NCI-H69 (cell line): ENCODE data around the gene RCL1.

ENCODE experiments used
- DNase-seq: peaks from one replicate; lab custom pipeline; 2025; lab: John Stamatoyannopoulos, UW

The RCL1 gene

DNA sequence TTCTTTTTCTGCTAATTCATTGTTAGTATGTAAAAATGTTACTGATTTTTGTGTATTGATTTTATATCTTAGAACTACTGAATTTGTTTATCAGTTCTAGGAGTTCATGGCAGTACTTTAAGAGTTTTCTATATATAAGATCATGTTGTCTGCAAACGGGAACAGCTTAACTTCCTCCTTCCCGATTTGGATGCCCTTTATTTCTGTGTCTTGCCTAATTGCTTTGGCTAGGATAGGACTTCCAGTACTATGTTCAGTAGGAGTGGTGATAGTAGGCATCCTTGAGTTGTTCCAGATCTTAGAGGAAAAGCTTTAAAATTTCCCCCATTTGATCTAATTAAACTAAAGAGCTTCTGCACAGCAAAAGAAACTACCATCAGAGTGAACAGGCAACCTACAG, 20.1 kb downstream of the RCL1 start:
- no peak for DNase-seq

DNA sequence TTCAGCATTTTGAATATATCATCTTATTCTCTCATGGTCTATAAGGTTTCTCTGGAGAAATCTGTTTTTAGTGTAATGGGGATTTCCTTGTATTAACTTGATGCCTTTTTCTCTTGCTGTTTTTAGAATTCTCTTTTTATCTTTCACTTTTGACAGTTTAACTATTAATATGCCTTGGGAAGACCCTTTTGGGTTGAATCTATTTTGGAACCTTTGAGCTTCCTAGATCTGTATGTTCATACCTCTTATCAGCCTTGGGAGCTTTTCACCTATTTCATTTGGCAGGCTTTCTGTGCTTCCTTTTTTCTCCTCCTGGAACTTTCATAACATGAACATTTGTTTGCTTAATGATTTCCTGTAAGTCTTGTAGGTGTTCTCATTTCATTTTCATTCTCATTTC, 22.2 kb downstream of the RCL1 start:
- no peak for DNase-seq

DNA sequence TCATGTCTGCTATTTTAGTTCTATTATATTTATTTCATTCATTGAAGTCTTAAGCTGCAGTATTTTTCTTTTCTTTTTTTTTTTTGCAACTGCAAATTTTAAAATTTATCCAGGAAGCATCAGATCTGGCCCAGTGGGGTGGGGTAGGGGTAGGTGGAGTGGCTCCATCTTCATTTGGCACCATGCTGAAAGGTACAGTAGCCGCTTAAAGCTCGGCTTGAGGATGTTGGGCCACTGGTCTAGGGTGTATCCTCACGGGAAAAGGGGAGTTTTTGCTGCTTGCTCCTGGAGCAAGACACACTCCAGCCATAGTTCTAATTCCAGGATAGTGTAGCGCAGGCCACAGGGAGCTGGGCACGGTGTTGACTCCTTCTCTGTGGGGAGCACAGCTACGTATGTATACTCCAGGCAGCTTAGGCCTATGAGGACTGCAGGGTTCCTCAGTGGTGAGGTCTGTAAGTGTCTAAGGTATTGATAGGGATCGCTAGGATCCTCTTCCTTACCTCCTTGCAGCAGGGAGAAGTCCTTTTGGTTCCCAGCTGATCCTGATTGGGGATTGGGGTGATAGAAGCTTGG, 22.7 kb downstream of the RCL1 start:
- no peak for DNase-seq

DNA sequence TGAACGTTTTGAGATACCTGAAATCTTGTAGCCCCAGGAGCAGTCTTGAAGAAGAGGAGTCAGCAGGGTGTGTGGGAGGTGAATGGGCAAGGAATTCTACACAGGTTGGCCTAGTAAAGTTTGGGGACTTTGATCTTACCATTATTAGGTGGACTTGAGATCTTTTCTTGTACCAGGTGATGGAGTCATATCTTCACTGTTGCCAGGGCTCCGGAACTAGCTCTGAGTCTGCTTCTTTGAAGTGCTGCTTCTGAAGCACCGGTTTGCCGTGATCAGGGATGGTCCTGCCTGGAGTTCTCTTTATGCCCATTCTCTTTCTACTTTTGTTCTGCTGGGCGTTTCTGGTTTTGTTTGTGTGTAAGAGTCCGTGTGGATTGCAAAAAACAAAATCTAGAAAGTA, 27.4 kb downstream of the RCL1 start:
- no peak for DNase-seq

DNA sequence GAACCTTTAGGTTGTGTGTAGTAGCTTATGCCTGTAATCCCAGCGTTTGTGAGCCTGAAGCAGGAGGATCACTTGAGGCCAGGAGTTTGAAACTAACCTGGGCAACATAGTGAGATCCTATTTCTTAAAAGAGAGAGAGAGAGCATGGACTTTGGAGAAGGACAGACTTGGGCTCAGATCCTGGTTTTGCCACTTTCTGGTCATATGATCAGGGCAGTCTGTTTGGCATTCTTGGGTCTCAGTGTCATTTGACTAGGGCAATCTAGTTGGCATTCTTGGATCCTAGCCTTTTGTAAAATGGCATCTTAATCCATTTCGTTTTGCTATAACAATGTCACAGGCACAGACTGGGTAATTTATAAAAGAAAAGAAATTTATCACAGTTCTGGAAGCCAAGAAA, 28.4 kb downstream of the RCL1 start:
- no peak for DNase-seq

DNA sequence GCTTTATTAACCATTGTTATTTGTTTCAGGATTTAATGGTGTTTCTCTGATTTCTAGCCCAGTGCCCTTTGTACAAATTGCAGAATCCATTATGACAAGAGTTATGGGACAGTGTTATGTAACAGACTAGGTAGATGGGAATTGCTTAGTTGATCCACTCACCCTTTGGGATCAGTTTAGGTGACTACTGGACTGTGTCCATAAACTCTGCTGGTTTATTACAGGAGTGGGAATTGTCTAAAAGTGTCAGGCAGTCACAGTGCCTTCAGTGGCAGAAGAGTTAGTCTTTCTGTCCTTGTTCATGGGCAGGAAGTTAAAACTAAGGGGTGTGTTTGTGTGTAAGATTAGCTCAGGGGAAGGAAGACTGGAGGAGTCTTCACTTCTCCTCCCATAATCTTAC, 29.3 kb downstream of the RCL1 start:
- no peak for DNase-seq

DNA sequence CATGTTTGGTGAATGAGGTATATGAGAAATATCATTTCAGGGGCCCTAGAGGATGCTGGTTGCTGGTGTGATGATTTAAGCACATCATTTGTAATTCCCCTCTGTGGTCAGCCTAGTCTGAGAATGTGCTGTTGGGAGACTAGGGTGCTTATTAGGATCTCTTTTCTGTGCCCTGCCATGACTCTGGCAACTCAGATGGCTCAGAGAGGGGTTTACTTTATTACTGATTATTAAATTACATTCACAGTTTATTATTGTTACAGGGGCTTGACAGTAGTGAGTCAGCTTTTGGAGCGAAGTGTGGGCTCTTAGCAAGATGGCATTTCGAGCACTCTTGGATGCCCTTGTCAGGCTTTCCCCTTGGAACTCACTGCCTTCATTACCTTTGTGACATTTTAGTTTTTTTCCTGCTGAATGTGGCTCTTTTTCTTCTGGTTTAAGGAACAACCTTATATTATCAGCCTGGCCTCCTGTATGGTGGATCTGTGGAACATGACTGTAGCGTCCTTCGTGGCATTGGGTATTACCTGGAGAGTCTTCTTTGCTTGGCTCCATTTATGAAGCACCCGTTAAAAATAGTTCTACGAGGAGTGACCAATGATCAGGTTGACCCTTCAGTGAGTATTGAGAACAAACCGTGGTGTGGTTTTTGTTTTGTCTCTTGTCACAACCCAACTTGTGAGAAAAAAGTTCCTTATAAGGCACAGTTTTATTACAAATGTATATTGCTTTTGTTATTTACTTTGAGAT, 33.8 kb downstream of the RCL1 start:
- no peak for DNase-seq

DNA sequence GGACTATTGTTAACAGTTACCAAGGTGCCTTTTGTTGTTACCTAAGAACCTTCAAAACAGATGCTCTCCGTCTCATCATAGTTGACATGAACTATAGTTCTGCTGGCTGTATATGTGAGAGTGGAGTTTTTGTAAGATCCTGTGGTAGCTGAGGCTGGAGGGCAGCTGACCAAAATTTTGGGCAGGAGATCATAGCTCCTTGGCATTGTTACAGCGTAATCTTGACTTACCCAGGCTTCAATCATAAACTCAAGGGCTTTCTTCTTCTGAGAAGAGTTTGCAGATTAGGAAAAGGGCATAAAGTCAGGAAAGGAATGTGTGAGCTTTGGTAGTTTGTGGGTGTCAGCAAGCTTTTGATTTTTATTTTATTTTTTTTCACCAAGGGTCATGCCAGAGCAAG, 34.5 kb downstream of the RCL1 start:
- no peak for DNase-seq

DNA sequence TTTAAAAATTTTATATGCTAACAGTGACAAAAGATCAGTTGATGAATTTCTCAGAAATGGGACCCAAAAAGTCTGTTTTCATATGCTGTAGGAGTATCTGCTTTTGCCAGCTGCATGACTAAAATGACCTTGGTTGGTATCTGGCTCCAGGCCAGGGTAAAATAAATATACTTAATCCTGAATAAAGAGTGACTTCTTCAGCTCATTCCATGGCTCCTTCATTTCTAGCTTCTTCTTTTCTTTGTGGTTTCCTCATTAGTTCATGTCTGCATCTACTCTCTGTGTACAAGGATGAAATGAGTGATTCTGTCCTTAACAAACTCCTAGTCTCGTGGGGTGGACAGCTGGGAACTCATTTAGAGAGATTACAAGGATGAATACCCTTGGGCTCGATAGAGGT, 36.0 kb downstream of the RCL1 start:
- peak; percentile 28 for DNase-seq

DNA sequence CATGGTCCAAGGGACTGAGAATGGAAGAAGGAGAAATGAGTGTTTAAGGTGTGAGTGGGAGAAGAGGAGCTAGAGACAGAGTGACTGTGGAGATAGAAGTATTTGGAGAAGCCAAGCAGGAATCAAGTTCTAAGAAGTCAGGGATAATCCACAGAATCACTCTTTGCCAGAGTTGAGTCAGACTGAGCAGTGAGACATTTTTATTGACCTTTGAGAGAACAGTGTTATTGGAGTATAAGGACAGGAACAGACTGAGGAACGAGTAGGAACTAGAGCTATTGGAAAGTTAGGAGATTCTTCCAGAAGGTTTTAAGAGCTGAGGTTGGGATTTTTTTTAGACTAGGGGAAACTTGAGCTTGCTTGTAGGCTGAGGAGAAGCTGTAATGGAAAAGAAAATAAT, 37.2 kb downstream of the RCL1 start:
- DNase-seq = no peak

DNA sequence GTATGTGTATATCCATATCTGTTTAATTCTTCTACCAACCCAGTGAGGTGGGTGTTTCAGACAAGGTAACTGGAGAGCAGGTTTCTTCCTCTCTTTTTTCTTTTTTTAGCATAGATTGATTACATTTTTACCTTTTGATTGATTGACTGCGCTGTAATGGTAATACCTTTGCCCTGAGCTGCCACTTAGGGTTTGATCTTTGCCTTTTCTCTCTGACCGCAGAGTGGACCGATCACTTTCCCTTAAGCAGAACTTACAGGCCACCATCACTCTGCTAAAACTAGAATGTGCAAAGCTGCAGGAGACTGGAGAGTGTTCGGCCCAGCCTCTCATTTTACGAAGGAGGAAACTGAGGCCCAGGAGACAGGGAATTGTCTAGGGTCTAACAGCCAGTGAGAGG, 38.0 kb downstream of the RCL1 start:
- DNase-seq = no peak

DNA sequence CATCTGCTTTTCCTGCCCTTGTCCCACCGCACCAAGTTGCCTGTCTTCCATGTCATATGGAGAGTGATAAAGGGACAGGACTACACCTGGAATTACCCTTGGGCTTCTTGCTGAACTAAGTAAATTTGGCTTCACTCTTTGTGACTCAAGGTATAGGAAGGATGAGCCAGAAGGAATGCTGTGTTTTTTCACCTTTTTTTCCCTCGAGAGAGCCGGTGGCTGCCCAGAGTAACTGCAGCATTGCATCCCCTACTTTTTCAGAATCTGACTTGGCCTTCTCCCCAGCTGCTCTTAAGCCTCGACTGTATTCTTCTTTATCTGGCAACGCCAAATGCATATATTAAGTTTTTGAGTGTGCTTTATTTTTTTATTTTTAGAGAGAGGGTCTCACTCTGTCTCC, 38.4 kb downstream of the RCL1 start:
- DNase-seq = no peak

DNA sequence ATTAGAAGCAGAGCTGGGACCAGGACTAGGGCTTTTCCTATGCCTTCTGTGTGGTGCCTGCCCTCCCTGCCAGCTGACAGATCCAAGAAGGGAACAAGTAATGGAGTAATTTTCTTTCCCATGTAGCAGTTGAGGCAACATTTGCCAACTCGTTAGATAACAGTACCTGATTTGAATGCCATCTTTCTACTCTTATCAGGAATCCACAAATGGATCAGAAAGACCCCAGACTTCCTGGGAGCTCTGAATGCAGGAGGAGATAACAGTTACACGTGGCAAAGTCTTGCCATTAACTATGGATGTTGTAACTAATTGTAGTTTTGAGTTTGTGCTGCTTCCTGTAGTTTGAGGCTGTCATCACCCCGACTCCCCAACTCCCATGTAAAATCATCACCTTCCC, 39.2 kb downstream of the RCL1 start:
- DNase-seq = no peak

DNA sequence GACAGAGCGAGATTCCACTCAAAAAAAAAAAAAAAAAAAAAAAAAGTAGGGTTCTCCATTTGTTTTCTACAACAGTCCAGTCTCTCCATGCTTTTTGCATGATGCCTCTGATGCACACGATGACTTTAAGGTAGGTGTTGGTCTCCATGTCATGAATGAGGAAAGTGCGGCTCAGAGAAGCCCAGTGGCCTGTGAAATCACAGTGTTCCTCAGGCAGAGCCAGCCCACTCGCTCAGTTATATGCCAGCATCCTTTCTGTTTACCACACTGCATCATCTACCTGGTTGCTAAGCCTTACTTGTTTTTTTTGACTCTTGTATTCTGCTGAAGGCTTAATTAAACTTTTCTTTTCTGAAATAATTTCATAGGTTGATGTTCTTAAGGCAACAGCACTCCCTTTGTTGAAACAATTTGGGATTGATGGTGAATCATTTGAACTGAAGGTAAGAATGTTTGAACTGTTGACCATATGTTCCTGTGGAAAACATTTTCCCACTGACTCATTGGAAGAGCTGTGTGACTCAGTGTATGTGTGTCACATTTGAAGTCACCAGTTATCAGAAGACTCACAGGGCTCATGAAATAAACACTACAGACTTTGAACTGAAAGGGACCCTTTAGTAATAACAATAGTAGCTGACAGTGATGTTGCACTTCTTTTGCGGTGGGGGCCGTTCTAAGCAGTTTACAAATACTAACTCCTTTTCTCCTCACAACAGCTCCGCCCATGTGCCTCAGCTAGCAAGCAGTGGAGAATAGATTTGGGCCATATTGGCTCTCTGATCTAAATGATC, 40.2 kb downstream of the RCL1 start:
- DNase-seq = no peak

DNA sequence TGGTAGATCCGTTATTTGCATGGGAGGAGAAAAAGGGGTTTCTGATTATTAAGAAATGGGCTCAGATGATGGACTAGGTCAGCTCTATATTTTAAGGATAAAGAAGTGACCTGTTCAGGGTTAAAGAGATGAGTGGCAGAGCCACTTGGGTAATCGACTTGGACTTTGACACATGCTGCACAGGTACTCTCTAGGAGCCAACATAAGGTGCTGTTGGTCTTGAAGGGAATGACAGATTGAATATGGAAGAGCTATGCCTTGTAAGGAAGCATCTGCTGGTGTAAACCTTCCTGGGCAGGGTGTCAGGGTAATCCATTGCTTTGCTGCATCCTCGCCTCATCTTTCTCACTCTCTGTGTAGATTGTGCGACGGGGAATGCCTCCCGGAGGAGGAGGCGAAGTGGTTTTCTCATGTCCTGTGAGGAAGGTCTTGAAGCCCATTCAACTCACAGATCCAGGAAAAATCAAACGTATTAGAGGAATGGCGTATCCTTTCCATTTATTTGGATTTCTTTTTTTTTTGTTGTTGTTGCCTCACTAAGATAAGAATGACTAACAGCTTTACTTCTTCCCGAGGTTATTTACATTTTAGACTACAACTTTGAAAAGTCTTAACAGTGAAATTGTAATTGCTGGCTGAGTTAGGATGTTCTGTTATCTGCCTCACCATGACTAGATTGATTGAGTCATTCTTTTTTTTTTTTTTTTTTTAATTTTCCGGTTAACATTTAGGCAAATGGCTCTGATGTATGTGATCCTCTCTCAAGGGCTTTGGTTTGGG, 41.2 kb downstream of the RCL1 start:
- DNase-seq = no peak

DNA sequence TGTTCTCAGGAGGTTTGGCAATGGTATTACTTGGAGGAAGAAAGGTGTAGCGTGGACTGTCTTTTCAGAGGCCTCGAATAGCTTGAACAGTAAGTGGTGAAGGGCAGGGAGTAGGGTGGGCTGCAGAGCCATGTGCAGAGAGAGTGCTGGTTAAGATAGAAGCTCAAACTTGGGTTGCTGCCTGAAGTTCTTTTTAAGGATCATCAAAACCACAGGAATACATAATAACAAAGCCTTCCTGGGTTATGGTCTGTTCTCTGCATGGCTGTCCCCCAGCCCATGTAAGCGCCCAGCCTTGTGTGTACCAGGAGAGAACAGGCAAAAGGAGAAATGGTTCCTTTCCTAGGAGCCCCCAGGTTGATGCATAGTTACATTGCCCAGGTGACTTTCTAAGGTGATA, 43.9 kb downstream of the RCL1 start:
- no peak for DNase-seq

DNA sequence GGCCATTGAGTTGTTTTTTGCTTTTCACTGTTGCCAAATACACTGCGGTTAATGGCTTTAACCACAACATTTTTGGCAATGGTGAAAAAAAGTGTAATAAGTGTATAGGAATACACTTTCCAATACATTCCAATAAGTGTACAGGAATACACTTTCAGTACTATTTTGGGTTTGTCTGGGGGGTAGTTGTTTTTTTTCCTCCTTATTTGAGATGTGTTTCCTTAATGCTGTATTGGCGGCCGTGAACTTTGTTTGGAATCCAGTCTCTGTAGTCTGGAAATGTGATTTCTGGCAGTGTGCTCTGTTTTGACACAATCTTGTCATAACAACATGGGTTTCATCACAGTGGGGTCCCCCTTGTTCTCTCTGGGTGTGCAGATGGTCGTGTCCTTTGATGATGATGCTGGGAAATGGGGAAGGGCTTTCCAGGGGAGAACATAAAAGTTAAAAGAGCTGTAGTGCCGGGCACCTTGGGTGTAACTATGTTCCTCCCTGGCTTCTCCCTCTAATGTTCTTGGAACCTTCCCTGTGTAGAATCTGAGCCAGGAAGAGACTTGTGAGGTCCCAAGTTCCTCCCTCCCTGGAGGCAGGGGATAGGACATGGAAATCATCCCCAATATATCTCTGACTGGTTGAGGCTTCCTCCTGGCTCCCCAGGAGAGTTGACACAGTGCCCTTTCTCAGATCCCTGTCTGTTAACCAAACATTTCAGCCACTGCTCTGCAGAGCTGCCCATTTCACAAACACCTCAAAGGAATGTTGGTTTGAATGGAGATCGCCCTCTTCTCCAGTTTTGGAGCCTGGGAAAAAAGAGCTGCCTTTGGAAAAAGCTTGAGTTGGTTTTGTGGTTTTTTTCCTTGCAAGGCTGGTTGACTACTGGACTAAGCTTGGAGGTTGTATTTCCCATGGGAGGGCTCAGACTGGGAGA, 44.8 kb downstream of the RCL1 start:
- DNase-seq = no peak

DNA sequence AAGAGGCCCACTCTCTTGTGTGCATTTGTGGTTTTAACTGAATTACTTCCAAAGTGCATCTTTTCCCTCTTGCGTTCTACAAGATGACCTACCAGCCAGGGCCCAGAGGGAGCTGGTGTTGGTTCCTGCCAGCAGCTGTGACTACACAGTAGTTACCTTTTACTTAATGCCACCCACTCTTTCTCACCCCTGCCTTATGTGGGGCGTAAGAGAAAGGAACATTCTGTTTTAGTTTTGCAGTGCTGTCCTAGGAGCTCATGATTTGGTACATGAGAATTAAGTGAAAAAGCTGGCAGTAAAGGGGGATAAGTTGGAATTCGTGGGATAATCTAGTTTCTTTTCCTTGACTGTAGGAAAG, 45.4 kb downstream of the RCL1 start:
- DNase-seq = no peak

DNA sequence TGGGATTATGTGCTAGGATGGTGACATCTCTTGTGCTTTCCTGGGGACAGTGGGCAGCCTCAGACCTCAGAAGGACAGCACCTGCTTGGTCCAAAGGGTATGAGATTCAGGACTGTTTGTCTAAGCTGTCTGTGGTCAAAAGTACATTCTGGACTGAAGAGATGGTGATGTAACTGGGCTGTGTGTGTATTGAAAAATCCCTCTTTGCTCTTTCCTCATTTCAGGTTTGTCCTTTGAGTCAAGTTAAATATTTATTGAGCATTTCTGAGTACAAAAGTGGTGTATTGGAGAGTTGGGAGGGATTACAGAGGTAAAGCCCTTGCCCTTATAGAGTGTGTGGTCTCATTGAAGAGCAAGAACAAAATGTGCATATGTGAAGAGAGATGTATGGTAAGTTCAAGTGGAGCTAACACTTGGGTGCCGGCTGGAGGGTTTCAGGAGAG, 46.7 kb downstream of the RCL1 start:
- DNase-seq = no peak

DNA sequence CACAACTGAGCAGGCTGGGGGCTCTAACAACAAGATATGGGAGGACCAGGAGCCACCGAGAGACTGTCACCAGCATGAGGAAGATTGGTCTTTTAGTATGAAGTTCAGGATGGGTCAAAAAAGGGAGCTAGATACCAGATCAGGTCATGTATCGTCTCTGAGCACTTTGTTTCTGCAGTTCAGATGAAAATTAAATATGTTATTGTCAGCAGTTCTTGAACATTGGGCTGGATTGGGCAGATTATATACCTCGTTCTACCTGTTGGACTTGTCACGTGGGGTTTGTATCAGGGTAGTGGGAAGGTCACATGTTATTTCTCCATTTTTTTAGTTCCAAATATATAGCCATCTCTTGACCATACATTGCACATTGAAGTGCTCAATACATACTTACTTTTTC, 47.3 kb downstream of the RCL1 start:
- no peak for DNase-seq

DNA sequence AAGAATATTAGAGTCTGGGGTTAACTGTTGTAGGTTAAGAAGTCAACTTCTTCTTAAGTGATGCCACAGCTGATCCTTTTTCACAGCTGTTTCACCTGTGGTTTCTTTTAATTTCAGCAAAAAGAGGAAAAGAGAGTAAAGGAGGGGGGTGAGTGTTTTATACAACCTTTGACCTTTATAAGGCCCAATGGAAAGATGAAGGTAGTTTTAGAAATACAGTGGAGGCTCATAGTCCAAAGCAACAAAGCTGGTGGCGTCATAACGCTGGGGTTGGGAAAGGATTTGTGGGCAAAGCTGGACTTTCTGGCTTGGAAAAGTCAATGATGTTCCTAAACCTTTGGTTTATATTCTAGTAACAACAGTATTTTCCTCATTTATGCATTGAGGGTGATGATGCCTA, 49.5 kb downstream of the RCL1 start:
- no peak for DNase-seq

DNA sequence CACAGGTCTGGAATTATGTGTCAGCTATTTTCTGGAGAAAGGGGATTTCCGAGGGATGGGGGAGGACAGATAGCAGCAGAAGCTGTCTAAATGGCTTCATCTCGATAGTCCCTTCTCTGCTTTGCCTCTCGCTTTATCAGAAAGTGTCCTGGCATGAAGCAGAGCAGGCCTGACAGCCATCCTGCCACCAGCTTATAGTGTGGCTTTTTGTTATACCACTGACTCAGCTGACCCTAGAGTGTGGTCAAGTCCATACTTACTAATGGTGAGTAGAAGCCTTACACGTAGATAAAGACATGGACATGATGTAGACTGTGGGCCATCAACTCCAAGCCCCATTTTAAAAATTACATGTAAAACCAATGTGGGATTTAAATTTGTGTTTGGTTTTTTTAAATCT, 50.0 kb downstream of the RCL1 start:
- DNase-seq = no peak
